Stimulated activated CD8-positive, alpha-beta memory T cell treated with anti-CD3 and anti-CD28 coated beads, Interleukin-15, amount 100 ng/mL, for 24 hours (primary cell): ENCODE results near the gene STX2.
A peak's percentile ranks its signal among the peaks of the same experiment; 100 is the strongest.
"Not testable (repeated sequence)": the region's sequence is repeated elsewhere in the genome, so short reads cannot be mapped to it uniquely, and the experiment has no call there.

Experiments used
- DNase-seq: peaks from one replicate; pipeline ENCODE4 v3.0.0-alpha.2; 2020; ENCODE audit warnings: low read depth

Gene STX2

GRCh38 chr12:130838951-130839769 lies at the start of gene STX2:
STX2 (minus strand) TSS chr12:130839250; CDS start chr12:130839099, 151 bp downstream.
- peak; percentile 88 for DNase-seq

DNA sequence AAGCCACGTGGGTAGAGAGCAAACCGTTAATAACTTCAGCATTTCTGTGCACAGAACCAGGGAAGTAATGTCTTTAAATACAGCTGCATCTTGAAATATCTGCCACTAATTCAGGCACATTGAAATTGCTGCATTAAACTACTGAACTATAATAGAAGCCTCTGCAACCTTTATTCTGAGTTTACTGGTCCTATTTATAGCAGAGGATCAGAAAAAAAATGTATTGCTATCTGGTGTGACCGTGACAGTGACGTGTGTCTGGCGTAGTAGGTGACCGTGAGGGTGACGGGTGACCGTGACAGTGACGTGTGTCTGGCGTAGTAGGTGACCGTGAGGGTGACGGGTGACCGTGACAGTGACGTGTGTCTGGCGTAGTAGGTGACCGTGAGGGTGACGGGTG lies 48.1 kb upstream of the STX2 start:
- not testable (repeated sequence) for DNase-seq

DNA sequence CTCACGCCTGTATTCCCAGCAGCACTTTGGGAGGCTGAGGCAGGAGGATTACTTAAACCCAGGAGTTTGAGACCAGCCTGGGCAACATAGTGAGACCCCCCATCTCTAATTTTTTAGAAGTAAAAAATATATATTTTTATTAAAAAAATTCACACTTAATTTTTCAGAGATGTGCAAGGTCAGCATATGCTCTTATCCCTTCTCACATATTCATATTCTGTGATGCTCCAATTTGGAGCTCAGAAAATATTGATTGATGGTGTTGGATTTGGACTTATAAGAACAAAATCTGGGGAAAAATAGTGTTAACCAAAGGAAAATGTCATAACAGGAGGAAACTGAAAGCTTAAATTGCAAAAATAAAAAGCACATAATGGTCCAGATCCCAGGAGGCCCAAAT lies 42.5 kb upstream of the STX2 start:
- DNase-seq = no peak

- DNase-seq = no peak
Observed at GRCh38 chr12:130881046-130881445, 42.0 kb upstream of the STX2 start.

GRCh38 chr12:130880411-130880885 lies 41.4 kb upstream of the STX2 start:
- DNase-seq = no peak

DNA sequence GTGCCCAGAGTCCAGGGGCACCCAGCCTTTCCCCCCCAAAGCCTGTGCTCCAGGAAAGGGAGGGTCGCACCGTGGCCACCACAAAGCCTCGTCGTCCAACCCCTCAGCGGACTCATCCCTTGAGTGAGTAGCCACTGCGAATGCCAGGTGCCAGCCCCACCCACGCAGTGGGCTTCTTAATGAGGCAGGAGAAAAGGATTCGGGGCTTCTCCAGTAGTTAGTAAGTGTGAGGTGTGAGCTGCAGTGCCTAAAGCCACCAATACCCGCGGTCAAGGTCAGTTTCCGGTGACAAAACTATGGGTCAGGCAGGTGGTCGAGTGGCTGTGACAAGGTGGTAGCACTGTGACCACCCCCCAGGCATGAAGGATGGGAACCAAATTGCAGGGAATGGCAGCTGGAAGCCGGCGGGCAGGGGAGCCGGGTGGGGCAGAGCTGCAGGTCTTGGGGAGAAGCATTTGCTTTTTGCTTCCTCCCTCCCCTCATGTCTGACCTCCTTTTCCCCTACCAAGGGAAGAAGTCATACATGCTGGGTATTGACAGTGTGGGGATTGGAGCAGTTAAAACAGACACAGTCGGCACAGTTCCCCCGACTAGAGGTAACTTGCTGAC lies 40.8 kb upstream of the STX2 start:
- DNase-seq = no peak

DNA sequence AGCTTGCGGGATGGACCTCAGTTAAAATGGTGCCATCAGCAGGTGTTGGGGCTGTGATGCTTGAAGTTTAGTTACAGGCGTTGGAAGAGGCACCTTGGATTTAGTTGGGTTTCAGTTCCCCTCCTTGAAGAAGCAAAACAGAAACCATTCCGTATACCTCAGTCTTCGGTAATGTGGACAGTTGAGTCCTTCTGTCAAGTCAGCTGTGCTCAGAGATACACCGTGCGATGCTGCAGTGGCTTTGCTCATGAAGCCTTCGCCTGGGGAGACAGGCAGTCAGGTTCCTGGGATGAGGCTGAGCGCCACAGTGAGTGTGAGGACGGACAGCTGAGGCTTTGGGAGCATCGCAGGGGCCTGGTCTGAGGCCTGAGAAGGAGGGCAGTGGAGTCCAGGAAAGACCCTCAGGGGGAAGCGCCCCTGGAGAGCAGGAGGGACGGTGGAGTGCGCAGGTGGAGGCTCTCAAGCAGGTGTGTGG lies 40.2 kb upstream of the STX2 start:
- DNase-seq = no peak

DNA sequence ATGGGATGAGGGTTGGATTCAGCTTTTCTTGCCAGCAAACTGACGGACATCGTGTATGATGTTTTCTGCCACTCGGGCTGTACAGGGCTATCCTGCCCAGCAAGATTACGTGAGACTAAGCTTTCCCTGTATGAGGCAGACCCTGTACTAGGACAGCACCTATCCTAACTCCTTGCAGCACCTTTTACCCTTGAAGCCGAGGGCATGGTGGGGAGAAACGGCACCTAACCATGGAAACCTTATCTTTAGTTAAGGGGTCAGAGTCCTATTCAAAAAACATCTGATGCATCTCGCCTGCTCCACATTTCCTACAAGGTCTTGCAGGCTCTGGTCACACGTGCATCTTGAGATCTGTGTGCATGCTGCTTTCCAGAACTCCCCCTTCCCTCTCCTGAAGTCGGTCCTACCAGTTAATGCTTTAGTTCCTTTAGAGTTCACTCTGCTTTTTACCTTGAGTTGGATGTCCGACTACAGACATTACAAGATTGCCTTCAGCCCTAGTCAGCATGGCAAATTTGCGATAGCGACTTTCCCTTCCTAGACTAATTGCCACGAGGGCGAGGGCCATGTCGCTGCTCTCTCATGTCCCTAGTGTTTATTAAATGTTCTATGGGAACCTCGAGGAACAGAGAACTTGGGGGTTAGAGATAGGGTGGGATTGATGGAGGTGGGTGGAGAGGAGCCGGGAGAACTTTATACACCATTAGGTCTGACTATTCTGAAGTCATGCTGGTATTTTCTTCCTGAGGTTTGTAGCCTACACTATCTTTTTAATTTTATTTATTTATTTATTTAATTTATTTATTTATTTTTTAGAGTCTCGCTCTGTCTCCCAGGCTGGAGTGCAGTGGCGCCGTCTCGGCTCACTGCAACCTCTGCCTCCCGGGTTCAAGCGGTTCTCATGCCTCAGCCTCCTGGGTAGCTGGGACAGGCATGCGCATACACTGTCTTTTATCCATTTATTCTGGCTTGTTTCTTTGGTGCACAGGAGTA lies 39.4 kb upstream of the STX2 start:
- DNase-seq = no peak

DNA sequence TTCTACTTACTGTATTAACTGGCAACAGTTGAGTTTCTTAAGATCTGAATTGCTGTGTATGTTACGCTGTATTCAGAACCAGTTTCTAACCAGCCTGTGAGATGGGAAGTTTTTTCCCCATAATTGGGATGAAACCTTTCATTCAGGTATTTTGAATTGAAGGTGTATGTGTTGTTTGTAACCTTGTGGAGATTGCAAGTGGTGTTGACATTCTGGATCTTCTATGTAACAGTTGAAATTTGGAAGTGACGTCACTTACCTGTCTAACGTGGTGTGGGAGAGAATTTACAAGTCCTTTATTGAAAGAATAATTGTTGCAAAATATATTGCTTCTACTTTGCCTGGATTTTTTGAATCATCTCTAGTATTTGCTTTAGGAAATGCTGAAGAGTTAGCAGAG lies 38.3 kb upstream of the STX2 start:
- no peak for DNase-seq

DNA sequence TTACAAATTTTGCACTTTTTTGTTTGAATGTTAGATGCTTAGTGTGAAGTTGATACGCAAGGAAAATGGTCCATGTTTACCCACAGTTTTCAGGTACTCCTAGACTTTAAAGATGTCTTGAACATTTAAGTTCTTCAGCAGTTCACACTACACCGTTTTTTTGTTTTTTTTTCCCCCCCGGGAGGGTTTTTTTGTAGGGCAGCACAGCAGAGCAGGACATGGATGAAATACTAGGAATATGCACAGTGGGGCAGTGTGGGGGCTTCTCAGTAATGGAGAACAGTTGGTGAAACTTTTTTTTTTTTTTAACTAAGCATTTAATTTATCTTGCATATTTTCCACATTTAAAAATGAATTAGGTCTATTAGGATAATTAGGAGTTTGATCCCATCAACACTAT lies 37.7 kb upstream of the STX2 start:
- no peak for DNase-seq

GRCh38 chr12:130876297-130876696 lies 37.2 kb upstream of the STX2 start:
- DNase-seq = no peak

- DNase-seq = not testable (repeated sequence)
Observed at GRCh38 chr12:130875708-130876107, 36.7 kb upstream of the STX2 start.

DNA sequence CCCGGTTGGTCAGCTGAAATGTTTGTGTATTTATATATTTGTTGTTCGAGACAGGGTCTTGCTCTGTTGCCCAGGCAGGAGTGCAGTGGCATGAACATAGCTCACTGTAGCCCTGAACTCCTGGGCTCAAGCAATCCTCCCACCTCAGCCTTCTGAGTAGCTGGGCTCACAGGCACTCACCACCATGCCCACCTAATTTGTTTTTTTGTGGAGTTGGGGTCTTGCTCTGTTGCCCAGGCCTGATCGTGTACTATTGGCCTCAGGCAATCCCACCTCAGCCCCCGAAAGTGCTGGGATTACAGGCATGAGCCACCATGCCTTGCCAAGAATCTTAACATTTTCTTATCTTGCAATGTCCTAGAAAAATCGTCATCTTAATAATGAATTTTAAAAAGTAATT lies 36.1 kb upstream of the STX2 start:
- no peak for DNase-seq

- no peak for DNase-seq
Observed at GRCh38 chr12:130874696-130875095, 35.6 kb upstream of the STX2 start.

DNA sequence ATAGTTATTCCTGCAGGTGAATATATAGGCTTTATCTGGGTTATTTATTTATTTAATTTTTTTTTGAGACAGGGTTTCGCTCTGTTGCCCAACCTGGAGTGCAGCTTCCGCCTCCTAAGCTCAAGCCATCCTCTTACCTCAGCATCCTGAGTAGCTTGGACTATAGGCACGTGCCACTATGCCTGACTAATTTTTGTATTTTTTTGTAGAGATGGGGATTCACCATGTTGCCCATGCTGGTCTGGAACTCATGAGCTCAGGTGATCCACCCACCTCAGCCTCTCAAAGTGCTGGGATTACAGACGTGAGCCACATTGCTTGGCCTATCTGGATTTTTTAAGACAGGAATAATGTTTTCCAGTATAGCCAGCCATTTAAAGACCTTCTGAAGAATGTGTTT lies 34.8 kb upstream of the STX2 start:
- no peak for DNase-seq

DNA sequence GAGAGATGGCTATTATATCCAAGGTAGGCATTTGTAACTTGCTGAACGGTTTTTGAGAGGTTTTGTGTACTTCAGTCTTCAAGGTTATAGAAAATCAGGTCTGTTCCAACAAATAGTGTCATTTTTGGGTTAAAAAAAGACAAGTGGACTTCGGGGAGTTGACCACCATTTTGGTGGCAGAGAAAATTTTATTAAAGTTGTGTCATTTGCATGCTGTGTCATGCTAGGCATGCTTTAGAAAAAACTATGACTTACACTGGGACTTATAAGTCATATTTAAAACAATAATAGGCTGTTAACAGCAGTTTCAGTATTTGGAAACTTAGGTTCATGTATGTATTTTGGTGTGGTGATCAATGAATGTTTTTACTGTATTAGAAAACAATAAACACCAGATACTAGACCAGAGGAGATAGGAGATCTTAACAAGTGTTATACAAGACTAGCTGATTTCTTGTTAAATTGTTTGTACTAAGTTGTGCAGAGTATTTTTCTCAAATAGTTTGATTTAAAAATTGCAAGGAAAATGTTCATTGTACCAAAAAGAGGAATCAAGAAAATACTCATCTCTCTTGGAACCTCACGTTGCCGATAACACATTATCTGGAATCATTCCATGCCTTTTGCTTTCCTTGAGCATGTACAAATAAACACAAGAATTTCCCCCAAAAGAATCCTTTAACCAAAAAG lies 34.2 kb upstream of the STX2 start:
- DNase-seq = no peak

DNA sequence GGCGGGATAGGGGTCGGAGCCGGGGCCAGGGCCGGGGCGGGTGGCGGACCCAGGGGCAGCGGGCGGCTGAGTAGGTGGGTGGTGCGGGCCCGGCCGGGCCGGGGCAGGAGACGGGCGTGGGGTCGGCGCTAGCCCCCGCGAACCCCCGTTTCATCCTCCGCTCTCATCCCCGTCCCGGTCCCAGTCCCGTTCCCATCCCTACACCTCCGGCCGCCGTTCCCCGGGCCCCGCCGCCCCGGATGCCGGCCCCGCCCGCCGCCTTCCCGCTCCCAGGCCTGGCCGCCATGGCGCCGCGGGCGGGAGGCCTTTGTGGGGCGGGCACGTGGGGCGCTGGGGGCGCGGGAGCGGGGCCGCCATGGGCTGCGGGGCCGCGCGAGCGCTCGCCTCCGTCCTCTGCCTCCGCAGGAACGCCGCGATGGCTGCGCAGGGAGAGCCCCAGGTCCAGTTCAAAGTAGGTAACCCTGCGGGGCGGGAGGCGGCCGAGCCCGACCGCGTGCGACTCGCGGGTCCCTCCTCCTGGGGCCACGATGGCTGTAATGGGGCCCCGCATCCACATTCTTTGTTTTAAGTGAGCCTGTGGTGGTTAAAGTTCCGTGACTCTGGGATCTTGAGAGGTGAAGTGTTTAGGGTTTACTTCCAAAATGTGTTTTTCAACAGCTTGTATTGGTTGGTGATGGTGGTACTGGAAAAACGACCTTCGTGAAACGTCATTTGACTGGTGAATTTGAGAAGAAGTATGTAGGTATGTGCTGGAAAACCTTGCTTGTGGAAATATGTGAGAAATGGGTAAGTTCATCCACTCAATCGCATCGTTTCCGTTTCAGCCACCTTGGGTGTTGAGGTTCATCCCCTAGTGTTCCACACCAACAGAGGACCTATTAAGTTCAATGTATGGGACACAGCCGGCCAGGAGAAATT lies 33.4 kb upstream of the STX2 start:
- DNase-seq = no peak

DNA sequence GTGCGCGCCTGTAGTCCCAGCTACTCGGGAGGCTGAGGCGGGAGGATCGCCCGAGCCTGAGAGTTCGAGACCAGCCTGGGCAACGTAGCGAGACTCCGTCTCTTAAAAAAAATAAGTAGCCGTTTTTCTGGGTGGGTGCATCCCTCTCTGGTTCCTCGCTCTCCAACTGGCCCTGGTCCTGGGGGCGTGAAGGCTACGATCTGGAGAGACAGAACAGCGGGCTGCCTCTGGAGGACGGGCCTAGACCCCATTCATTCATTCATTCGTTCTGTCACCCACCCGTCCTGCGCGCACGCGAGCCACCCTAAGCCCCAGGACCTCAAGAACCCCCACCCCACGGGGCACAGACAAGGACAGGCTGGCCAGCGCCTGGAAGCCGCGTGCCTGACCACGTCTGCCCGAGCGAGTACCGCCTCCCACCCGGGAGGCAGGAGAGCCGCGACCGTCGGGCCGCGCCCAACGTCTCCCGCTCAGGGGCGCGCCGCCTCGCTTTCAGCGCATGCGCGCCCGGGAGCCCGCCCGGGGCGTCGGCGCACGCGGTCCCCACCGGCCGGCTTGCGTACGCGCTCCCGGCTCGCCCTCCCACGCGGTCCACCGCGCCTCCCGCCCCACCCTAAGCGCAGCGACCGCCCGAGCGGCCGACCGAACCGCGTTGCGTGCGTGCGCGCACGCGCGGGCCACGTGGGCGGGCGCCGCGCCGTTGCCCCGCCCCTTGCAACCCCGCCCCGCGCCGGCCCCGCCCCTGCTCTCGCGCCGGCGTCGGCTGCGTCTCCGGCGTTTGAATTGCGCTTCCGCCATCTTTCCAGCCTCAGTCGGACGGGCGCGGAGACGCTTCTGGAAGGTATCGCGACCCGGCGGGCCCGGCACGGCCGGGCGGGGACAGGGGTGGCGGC lies 32.5 kb upstream of the STX2 start, which contains the start of gene RAN:
Gene RAN, plus strand, starts transcription at position 781 of the 893 bp plus-strand sequence. CDS start 528 bp downstream, outside the sequence.
- DNase-seq = peak; percentile 90
